Cerebellar cortex (tissue), 1 donor: ENCODE results near the gene CTBP2.
"Not testable (repeated sequence)": the region's sequence is repeated elsewhere in the genome, so short reads cannot be mapped to it uniquely, and the experiment has no call there.

Source experiments
- DNase-seq: peaks from one replicate; pipeline ENCODE4 v3.0.0-alpha.2; 2015; ENCODE audit warnings: low spot score

CTBP2 gene

DNA sequence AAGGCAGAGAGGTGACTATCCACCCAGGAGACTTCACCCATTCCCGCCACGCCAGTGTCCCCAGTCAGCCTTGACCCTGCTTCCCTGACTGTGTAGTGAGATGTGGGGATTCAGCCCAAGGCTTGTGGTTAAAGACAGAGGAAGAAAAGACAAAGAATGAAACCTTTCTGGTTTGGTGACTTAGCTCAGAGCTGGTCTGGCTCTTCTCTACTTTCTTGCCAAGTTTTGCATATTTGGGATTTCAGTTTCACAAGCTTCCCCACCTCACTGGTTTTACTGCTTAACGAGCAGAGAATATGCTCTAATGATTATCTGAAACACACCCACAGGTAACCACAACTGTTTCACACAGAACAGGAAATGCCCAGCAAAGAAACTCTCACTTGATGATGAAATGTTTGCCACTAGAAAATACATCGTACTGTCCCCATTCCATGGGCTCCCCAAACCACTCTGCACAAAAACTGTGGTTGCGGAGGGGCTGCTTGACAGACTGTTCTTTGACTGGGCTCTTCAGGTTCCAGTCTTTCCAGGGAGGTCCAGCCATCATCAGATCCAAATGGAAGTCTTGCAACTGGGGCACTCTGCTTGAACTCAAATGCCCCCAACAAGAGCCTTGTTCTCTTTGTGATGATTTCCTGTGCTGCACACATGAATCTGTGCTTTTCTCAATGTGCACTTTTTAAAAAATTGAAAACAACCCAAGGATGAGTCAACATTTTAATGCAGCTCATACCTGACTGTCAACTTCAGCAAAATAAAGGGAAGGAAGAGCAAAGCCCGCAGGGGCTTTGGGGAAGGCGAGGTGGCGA, 95.5 kb downstream of the CTBP2 start:
- DNase-seq = no peak

DNA sequence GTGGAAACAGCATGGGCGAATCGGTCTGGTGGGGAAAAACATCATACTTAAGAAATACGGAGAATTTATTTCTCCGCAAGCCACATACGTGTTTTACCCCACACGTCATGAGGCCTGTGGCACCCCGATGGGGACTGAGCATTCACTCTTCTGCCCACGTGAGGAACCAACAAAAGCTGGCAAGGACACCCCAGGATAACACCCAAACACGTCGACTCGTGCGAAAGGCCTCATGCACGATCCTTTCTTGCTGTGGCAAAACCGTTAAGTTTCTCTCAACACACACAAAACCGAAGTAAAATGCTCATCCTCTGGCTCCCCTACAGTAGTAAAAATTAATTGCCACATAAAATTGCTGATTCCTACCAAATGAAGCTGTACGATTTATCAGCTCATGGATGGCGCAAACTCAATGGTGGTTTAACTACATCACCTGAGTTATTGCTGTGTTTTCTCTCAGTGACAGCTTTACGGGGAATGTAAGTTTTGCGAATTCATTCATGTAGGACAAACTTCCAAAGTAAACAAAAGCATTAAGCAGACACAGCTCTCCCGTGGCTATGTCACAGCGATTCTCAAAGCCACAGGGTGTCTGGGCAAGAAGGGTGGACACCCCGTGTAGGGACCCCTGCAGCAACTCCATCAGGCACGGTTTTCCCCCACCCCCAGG, 97.0 kb downstream of the CTBP2 start:
- no peak for DNase-seq

DNA sequence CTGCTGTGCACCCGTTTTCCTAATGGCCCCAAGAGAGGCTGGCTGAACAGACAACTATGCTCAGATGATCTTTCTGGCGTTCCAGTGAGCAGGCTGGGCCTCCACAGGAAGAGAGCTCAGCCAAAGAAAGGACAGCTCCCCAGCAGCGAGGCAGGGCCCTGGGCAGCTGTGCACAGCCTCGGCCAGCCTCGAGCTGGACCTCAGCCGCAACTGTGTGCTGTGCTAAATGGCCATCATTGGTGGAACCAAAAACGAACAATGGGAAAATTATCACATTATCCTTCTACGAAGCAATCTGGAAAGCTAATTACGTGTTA, 97.5 kb downstream of the CTBP2 start:
- DNase-seq = no peak

DNA sequence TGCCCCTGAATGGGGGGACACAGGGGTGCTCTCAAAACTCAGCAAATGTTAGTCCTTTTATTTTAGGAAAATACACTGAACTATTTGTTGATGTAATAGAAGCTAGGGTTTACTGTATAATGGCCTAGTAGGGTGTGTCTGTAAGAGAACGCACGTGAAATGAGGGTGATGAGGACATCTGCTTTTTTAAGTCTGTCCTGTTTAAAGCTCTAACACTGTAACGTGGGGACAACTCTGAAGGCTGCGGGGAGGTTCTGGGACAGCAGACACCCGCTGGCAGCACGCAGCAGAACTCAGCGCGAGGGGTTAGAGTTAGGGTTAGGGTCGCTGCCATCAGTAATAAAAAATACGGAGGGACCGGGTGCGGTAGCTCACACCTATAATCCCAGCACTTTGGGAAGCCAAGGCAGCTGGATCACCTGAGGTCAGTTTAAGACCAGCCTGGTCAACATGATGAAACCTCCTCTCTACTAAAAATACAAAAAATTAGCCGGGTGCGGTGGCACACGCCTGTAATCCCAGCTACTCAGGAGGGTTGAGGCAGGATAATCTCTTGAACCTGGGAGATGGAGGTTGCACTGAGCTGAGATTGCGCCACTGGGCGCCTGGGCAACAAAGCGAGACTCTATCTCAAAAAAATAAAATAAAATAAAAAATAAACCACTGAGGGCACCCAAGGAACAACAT, 98.0 kb downstream of the CTBP2 start:
- no peak for DNase-seq

DNA sequence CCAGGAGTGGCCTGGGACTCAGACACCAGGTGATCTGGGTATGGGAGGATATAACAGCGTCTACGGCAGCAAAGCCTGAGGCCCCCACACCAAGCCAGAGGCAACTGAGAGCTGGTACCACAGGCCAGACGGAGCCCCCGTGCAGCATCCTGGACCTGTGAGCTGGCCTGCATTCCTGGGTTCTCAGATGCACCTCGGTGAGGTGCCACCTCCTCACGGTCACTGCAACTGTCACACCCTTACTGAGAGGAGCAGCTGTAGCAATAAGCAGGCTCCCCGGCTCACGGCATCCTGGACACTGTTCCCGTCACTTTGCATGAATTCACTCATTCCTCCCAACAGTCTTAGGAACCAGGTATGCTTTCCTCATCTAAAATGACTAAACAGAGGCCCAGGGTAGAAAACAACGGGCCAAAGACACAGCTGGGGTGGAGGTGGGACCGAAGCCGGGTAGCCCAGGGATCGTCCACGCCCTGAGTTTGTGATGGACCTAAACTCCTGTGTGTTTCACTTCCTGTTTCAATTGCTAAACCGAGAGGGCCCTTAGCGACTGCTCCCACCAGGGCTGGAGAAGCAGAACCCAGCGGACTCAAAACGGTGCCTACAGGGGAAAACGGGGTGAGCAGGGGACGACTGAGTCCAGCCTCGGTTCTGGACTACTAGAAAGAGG, 98.7 kb downstream of the CTBP2 start:
- peak; percentile 38 for DNase-seq

DNA sequence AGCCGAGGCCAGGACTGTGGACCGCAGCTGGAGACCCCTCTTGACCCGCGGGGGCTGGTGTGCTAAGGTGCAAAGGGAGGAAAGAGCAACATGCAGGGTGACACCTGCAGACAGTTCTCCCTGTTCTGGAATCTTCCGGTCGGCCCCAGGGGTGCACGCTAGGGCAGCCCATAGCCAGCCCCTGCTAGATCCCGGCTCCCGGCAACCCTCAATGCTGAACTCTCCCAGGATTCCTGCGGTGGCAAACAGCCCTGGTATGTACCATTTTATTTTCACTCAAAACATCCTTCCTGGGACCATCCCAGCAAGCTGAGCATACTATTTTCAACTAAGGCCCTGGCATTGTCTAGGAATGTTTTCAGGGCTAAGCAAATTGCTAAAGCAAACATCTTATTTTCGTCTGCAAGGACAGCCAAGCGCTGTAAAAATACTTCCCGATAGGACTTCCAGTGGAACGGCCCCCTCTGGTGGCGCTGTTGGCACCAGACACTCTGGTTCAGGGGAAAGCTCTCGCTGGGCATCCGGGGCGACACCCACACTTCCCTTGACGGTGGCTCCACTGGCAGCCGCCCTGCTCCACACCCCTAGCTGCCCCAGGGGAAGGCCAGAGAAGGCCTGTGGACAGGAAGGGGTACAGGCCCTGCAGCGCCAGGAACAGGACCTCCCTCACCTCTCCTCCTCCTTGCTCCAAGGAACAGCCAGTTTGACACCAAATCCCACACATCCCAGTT, 99.4 kb downstream of the CTBP2 start:
- DNase-seq = peak; percentile 84

DNA sequence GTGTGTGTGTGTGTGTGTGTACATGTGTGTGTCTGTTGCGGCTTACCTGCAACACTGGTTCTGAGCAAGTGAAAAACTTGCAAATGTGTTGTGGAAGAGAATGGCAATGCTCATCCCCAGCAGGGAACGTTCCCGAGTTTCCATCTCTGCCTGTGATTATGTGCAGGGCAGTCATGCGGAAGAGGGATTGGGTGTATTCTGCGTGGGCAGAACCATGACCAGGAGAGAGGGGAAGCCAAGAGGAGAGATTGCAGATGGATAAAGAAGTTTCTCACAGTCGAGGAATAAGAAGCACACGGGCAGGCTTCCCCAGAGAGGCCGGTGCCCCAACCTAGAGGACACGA, 99.9 kb downstream of the CTBP2 start:
- DNase-seq = peak; percentile 50

DNA sequence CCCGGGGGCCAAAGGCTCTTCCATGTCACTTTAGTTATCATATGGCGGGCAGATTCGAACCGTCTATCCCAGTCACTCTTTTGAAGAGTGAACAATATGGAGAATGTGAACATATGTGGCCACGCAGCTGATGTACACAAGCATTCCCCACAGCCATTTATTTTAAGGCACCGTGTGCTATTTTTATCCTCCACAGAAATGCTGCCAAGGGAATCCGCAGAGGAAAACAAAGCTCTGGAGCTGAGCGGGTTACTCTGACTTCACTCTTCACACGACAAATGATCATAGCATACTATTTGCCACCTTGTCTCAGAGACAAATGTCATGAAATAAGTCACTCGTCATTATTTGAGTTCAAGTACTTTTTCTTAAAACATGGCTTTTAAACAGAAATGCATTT, 100.3 kb downstream of the CTBP2 start:
- DNase-seq = peak; percentile 78

DNA sequence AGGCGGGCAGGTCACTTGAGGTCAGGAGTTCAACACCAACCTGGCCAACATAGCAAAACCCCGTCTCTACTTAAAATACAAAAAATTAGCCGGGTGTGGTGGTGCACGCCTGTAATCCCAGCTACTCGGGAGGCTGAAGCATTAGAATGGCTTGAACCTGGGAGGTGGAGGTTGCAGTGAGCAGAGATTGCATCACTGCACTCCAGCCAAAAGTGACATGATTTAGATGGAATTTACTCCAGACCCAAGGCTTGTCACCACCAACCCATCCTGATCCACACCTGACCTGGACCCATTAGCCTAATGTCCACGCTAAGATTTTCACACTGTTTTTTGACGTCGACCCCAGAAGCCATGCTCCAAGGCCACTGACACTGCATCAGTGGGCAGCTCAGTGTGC, 101.0 kb downstream of the CTBP2 start:
- DNase-seq = not testable (repeated sequence)

DNA sequence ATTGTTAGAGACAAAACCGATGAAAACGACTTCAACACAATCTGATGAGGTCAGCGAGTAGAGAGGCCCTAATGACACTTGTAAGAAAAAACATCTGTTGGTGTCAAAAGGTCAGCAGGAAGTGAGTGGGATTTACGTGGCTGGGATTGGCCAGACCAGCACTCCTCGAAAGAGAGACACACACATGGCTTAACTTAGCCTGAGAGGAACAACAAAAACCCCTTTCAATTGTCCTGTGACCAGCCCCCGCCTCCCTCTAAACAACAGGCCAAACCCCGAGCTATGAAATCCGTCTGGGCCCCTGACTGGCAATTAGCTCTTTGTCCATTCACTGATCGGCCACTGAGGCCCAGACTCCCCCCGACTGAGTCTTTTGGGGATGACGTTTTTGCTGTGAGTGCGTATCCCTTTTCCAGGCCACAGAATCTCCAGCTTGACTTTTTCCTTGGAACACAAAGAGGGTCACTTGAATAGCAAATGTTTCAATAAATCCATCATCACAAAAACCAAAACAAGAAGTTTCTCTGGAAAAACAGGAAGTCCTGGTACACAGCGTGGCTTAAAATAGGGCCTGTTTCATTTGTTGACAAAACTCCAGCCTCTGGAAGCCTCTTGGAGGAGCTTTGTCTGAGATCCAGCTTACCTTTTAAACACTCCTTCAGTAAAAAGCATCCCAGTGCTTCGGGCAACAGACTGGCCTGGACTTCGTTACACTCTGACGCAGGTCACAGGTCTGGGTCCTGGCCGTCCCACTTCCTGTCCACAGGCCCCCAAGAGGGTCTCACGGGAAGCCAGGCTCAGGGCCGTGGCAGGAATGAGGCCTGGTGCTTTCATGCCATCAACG, 103.0 kb downstream of the CTBP2 start:
- DNase-seq = no peak

DNA sequence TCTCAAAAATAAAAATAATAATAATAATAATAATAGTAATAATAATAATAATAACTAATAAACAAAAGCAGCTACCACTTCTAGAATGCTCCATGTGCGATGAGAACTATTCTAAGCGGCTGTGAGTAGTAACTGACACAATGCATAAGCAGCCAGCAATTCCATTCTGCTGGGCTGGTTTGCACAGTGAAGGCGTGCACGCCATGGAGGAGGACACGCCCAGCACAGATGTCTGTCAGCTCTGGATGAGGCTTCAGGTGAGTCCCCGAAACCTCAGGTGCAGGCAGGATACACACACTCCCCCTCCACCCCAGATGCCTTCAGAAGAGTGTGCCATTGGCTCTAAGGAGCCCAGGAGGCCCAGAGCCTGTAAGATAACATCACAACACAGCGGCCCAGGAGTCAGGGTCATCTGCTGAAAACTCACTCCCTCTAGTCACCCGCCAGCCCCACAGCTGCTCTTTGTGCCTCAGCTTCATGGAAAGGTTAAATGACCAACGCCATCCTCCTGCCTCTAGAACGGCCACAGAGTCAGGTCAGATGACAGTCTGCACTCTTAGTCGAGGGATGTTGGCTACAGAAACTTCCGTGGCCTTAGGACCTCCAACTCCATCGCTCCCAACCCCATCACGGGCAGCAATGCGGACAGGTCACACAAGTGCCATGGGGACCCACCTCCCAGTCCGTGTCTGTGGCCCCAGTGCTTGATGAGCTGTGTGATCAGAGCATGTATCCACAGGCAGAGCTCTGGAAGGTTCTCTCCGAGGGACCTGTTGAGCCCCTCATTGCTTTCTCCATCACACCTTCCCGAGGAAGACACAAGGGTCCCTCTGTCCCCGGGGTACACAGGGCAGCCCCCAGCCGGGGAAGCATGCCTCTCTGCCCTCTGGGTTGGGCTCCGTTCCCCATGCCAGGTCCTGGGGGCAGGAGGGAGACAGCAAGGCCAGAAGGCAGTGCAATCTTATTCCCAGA, 103.9 kb downstream of the CTBP2 start:
- DNase-seq = no peak

DNA sequence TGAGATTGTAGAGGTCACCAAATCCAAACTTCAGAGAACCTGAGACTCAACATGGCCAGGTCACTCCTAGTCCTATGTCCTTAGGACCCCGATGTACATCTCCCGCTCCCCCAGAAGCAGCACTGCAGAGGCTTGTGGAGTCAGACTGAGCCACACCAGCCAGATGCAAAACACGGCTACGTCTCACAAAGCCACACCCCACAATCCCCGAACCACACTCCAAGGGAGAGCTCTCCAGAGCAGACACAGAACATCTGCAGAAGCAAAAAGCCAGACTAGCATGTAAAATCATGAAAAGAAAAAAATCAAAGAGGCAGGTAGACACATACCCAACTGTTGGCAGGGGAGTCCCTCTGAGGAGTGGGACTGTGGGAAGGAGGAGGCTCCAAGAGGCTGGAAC, 104.9 kb downstream of the CTBP2 start:
- no peak for DNase-seq

DNA sequence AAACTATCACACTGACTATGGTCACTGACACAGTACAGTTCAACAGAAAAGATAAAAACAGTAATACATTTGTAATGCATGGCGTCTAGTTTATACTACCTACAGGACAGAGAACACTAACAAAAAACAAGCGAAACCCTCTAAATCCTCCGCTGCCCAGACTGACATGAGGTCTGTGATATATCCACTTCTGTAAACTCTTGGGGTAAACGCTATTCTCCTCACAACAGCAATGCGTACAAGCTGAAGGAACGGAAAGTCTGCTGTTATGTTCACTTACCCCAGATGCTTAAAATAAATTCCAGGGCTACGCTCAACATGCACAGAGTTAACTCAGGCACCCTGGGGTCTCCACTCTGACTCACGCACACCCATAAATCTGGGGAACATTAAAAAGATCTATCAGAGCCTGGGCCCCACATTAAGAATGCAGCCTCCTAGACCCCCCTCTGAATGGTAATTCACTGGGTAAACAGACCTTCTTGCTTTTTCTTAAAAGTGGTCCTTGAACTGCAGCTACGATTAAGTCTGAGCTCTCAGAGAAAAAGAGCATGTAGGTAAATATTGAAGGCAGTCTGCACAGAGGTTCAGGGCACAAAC, 105.6 kb downstream of the CTBP2 start:
- no peak for DNase-seq

DNA sequence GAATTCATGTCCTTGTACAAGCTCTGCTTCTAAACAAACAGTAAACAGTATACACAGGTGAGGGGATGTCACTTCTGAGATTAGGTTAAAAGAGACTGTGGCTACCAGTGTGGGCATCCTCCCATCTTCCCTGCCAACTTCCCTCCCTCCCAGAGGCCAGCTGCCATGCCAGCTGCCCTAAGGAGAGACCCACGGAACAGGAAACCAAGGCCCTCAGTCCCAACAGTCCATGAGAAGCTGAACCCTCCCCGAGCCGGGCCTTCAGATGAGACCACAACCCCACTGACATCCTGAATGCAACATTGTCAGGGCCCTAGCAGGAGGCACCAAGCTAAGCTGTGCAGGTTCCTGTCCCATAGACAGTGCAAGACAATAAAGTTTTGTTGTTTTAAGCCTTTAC, 106.1 kb downstream of the CTBP2 start:
- DNase-seq = no peak

DNA sequence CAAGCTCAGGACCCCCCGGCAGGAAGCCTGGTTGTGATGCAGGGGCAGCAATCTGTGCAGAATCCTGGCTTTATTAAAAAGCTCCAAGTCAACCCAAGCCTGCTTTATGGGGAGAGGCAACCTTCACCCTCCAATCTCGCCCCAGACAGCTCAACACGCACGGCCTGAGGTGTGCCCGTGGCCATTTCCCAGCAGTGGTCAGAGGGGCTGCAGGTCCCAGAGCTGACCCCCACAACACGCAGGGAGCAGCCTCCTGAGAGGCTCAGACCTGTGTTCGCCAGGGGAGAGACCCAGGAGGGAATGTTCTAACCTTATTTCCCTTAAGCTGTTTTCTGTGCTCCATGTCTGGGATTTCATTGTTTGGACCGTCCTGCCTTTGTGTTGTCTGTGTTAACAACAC, 108.2 kb downstream of the CTBP2 start:
- no peak for DNase-seq

DNA sequence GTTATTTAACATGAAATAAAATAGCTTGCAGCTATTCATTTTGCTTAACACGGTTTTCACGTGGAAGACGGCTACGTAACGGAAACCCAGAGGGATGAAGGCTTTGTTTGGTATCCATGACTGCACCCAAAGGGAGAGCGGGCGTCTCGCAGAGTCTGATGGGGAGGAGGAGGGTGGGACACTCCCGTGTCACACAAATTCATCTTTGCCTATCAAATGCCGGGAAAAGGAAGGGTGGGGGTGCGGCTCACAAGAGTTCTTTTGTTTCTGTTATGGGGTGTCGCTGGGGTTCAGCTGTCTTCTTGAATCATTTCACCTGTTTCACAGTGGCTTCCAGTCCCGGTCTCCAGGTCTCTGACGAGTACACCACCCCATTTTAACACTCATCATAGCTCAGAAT, 110.0 kb downstream of the CTBP2 start:
- no peak for DNase-seq

DNA sequence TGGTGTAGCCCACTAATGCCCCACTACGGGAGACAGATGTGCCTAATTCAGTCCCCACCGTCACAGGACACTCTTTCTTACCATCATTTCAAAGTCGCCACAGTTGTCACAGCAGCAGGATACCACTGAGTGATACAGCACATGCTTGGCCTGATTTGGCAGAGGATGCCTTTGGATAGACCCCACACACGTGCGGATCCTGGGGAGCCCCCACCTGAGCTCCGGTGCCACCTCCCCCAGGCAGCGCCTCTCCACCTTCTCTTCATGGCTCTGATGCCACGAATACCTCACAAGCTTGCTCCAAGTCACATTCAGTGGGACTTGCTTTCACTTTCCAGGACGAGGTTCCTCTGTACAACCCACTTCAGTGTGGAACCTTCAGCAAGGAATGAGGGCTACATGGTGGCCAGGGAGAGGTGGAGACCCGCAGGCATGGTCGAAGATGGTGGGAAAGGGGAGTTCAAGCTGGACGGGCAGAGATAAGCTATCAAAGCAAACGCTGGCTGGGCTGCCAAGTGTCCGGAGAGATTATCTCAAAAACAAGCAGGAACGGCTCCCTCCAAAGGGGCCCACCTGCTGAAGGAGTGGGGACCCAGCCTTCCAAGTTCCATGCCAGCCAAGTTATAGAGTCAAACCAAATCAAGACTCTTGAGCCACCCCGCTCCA, 111.0 kb downstream of the CTBP2 start:
- no peak for DNase-seq

DNA sequence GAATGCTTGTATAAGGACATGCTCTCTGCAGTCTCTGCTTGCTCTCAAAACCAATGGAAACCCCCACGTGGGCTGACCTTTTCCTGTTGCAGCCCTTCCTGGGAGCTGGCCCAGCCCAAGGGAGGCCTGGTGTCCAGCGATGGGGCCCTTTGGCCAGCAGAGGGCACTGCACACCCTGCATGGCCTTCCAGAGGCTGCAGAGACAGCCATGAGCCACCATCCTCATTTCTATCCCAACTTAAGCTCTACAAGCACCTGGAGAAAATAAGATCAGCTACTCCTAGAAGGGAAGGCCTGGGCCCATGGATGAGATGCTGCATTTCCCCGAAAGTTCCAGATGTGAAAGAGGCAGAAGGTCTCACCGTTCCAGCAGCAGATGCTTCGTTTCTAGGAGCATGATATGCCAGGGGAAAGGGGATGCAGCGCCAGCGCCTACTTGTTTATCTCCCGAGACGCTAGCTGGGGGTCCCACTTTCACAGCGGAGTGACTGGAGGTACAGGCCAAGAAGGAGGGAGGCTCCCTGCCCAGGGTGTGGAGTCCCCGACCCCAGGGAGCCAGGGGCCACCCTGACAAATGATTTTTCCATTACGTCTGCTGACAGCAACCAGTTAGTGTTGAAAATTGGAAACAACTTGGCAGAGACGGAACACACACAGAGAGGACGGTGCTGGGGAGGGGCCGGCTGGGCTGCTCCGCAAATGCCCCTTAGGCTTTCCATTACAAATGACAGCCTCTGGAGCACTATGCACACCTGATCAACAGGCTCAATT, 112.1 kb downstream of the CTBP2 start:
- DNase-seq = peak; percentile 92
